HEK293 (cell line): ENCODE results near the gene DUSP14.

Experiments
- CTCF ChIA-PET: fragments of 350-600 bp; formaldehyde crosslinking; extraction: SDS; loops from one replicate; lab custom pipeline; 2021; ENCODE audit warnings: antibody characterized with exemption; lab: Yijun Ruan, JAX
- POLR2A ChIA-PET: fragments of 300-600 bp; formaldehyde crosslinking; extraction: SDS; loops from one replicate; lab custom pipeline; 2020; ENCODE audit warnings: antibody characterized with exemption, inconsistent platforms; lab: Yijun Ruan, JAX
- H3K27ac ChIP-seq: fragments of 200-500 bp; sonication (Bioruptor generic); 2 replicates; pipeline ENCODE4 v1.5.1; 2014; ENCODE audit warnings: low read depth, low read length, control low read depth, inconsistent platforms; ENCODE audit errors: extremely low read depth
- H3K36me3 ChIP-seq, 2 experiments: fragments of 200-500 bp in 1 of 2; sonication (Bioruptor generic) in 1 of 2; 1 replicate in 1 of 2; 2 replicates in 1 of 2; pipeline ENCODE4 v1.5.1; 2014 to 2017; ENCODE audit warnings: inconsistent platforms in 2 of 2, low read length in 2 of 2; ENCODE audit not compliant: control insufficient read depth in 2 of 2, insufficient read depth in 1 of 2
- H3K4me1 ChIP-seq: fragments of 200-500 bp; sonication (Bioruptor generic); 2 replicates; pipeline ENCODE4 v1.5.1; 2014; ENCODE audit warnings: mild to moderate bottlenecking, low read length, inconsistent platforms; ENCODE audit not compliant: control insufficient read depth, insufficient read depth
- H3K4me3 ChIP-seq: 2 replicates; pipeline ENCODE4 v1.5.1; 2011; ENCODE audit warnings: low read depth, mild to moderate bottlenecking, control low read depth, low read length, moderate library complexity
- H3K9me3 ChIP-seq: fragments of 200-500 bp; sonication (Bioruptor generic); 2 replicates; pipeline ENCODE4 v1.5.1; 2014; ENCODE audit warnings: low read depth, low read length, inconsistent platforms; ENCODE audit not compliant: control insufficient read depth, insufficient read depth
- GLI2 ChIP-seq: fragments of 450-650 bp; formaldehyde crosslinking; IDR thresholded peaks from 2 replicates; pipeline ENCODE4; 2017; ENCODE audit warnings: missing biosample characterization, missing genetic modification characterization, low read depth, borderline replicate concordance
- GLI4 ChIP-seq: fragments of 450-650 bp; formaldehyde crosslinking; IDR thresholded peaks from 2 replicates; pipeline ENCODE4 v1.5.1; 2016; ENCODE audit warnings: missing biosample characterization, missing genetic modification characterization
- OSR2 ChIP-seq: fragments of 450-650 bp; formaldehyde crosslinking; IDR thresholded peaks from 2 replicates; pipeline ENCODE4 v1.5.1; 2016; ENCODE audit warnings: missing biosample characterization, missing genetic modification characterization
- PBX3 ChIP-seq: sonication (generic); formaldehyde crosslinking; IDR thresholded peaks from 2 replicates; pipeline ENCODE4 v1.8.1; 2022; ENCODE audit warnings: mild to moderate bottlenecking, moderate library complexity, missing genetic modification reagents
- SP7 ChIP-seq: fragments of 450-650 bp; formaldehyde crosslinking; IDR thresholded peaks from 2 replicates; pipeline ENCODE4 v1.5.1; 2016; ENCODE audit warnings: missing biosample characterization, missing genetic modification characterization
- TCF7L2 ChIP-seq: IDR thresholded peaks from 2 replicates; pipeline ENCODE4 v1.6.1; 2011; ENCODE audit warnings: low read depth, mild to moderate bottlenecking, inconsistent platforms, low read length, moderate library complexity, borderline replicate concordance
- ZBTB17 ChIP-seq: fragments of 450-650 bp; formaldehyde crosslinking; IDR thresholded peaks from 2 replicates; pipeline ENCODE4 v1.5.1; 2016; ENCODE audit warnings: missing biosample characterization, missing genetic modification characterization
- ZBTB26 ChIP-seq: fragments of 450-650 bp; formaldehyde crosslinking; optimal IDR thresholded peaks from 2 replicates; pipeline ENCODE3; 2016; ENCODE audit warnings: missing biosample characterization, mild to moderate bottlenecking, missing genetic modification characterization
- ZBTB44 ChIP-seq: fragments of 450-650 bp; IDR thresholded peaks from 2 replicates; pipeline ENCODE4 v1.5.1; 2018; ENCODE audit warnings: missing biosample characterization, mild to moderate bottlenecking, missing genetic modification characterization
- ZNF19 ChIP-seq: fragments of 450-650 bp; formaldehyde crosslinking; IDR thresholded peaks from 2 replicates; pipeline ENCODE4; 2016; ENCODE audit warnings: missing biosample characterization, missing genetic modification characterization, low read depth
- ZNF223 ChIP-seq: fragments of 450-650 bp; formaldehyde crosslinking; IDR thresholded peaks from 2 replicates; pipeline ENCODE4 v1.5.1; 2016; ENCODE audit warnings: missing biosample characterization, missing genetic modification characterization
- ZNF23 ChIP-seq: fragments of 450-650 bp; formaldehyde crosslinking; IDR thresholded peaks from 2 replicates; pipeline ENCODE4 v1.5.1; 2016; ENCODE audit warnings: missing biosample characterization, missing genetic modification characterization, borderline replicate concordance
- ZNF280C ChIP-seq: fragments of 450-650 bp; formaldehyde crosslinking; IDR thresholded peaks from 2 replicates; pipeline ENCODE4 v1.5.1; 2016; ENCODE audit warnings: missing biosample characterization, missing genetic modification characterization
- ZNF513 ChIP-seq: fragments of 450-650 bp; IDR thresholded peaks from 2 replicates; pipeline ENCODE4 v1.5.1; 2018; ENCODE audit warnings: missing biosample characterization, missing genetic modification characterization
- ZNF529 ChIP-seq: fragments of 450-650 bp; formaldehyde crosslinking; IDR thresholded peaks from 2 replicates; pipeline ENCODE4 v1.5.1; 2017; ENCODE audit warnings: missing genetic modification characterization, missing biosample characterization; ENCODE audit not compliant: insufficient replicate concordance
- ZNF549 ChIP-seq: fragments of 450-650 bp; IDR thresholded peaks from 2 replicates; pipeline ENCODE4 v1.5.1; 2018; ENCODE audit warnings: missing biosample characterization, missing genetic modification characterization, mild to moderate bottlenecking, inconsistent platforms, moderate library complexity
- ZNF558 ChIP-seq: fragments of 450-650 bp; formaldehyde crosslinking; IDR thresholded peaks from 2 replicates; pipeline ENCODE4 v1.5.1; 2016; ENCODE audit warnings: missing biosample characterization, missing genetic modification characterization
- ZNF610 ChIP-seq: fragments of 450-650 bp; formaldehyde crosslinking; IDR thresholded peaks from 2 replicates; pipeline ENCODE4 v1.5.1; 2016; ENCODE audit warnings: missing biosample characterization, missing genetic modification characterization, borderline replicate concordance
- ZNF629 ChIP-seq: fragments of 450-650 bp; formaldehyde crosslinking; IDR thresholded peaks from 2 replicates; pipeline ENCODE4 v1.5.1; 2017; ENCODE audit warnings: missing biosample characterization, missing genetic modification characterization
- ZNF76 ChIP-seq: fragments of 450-650 bp; formaldehyde crosslinking; IDR thresholded peaks from 2 replicates; pipeline ENCODE4; 2016; ENCODE audit warnings: low read depth, missing biosample characterization, missing genetic modification characterization, borderline replicate concordance
- ZNF785 ChIP-seq: fragments of 450-650 bp; formaldehyde crosslinking; IDR thresholded peaks from 2 replicates; pipeline ENCODE4 v1.5.1; 2016; ENCODE audit warnings: missing biosample characterization, missing genetic modification characterization
- ZNF843 ChIP-seq: fragments of 450-650 bp; formaldehyde crosslinking; IDR thresholded peaks from 2 replicates; pipeline ENCODE4 v1.5.1; 2016; ENCODE audit warnings: missing biosample characterization, missing genetic modification characterization
- ZXDB ChIP-seq: fragments of 450-650 bp; formaldehyde crosslinking; IDR thresholded peaks from 2 replicates; pipeline ENCODE4 v1.5.1; 2016; ENCODE audit warnings: missing biosample characterization, missing genetic modification characterization
- TF ChIP-seq, protein P1 (sequence below): fragments of 450-650 bp; formaldehyde crosslinking; IDR thresholded peaks from 2 replicates; pipeline ENCODE4 v1.5.1; 2016; ENCODE audit warnings: missing biosample characterization, missing genetic modification characterization
- TF ChIP-seq, protein P2 (sequence below): fragments of 450-650 bp; formaldehyde crosslinking; IDR thresholded peaks from 2 replicates; pipeline ENCODE4 v1.5.1; 2017; ENCODE audit warnings: missing biosample characterization, missing genetic modification characterization

Gene DUSP14

DNA sequence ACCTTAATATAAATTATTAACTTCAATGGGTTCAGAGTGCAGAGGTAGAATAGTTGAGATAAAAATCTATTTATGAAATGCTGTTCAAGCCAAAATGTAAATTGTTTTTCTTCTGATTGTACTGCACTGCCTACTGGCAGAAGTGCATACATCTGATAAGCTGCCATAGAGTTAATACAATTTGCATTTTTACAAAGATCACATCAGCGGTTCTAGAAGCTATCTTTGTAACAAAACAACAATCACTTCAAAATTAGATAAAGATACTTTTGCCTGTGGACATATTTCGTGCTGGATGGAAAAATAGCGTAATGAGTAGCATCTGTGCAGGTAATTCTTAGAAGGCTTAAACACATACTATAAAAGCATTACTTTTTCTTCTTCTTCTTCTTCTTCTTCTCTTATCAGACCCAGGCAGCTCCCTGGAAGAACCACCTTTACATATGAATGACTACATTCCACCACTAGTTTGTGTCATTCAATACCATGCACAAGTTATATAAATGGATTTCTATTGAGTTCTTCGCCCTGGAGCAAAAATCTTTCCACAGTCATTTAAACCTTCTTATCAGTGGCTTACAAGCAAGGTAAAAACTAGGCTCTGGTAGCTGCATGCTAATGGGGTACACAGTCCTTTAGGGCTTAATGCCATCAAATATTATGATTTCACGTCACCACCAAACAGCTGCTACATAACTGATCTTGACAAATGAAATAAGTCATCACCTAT, 72.5 kb downstream of the DUSP14 start:
- ChIA-PET CTCF (interaction anchor here (0.6 to 1.6 kb wide), 4 partner anchors 34 to 229 kb away, joined by 3 to 5 read pairs (median 4); no protein-coding TSS in a partner anchor), POLR2A (no interaction called here)
- Histone ChIP-seq H3K9me3 (no peaks in the 10 kb centered on the region), H3K36me3 (peaks cover 33 to 57% of the 10 kb centered on the region in 2 experiments), H3K4me1 (peaks cover 17% of the 10 kb centered on the region), H3K4me3 (no peak overlapping the region), H3K27ac (no peak overlapping the region)
- 0 out of 2 replicates have a peak, but pooled peaks have one; percentile 10 for TF ChIP-seq ZBTB17
- no peak for TF ChIP-seq PBX3 (CRISPR knock-in tag)
- no peak for TF ChIP-seq GLI2 (tag by site-specific recombination)
- TF ChIP-seq ZNF610 (tag by site-specific recombination) = no peak
- TF ChIP-seq ZNF629 = peak; percentile 25; the same call in 1 of the 2 replicates
- no peak for TF ChIP-seq ZNF19 (tag by site-specific recombination)
- TF ChIP-seq TCF7L2 = no peak
- no peak for TF ChIP-seq ZNF280C
- no peak for TF ChIP-seq ZNF76 (tag by site-specific recombination)
- TF ChIP-seq ZNF549 (tag by site-specific recombination) = no peak
- no peak for TF ChIP-seq ZXDB (tag by site-specific recombination)
- no peak for TF ChIP-seq SP7 (tag by site-specific recombination)
- peak; percentile 28; the same call in 1 of the 2 replicates for TF ChIP-seq ZBTB44 (tag by site-specific recombination)
- TF ChIP-seq ZNF843 (tag by site-specific recombination) = peak; percentile 69; the same call in 1 of the 2 replicates
- TF ChIP-seq ZNF23 (tag by site-specific recombination) = no peak
- TF ChIP-seq ZNF223 (tag by site-specific recombination) = no peak
- TF ChIP-seq GLI4 = no peak
- no peak for TF ChIP-seq ZNF785 (tag by site-specific recombination)
- TF ChIP-seq OSR2 (tag by site-specific recombination) = peak; percentile 80
- TF ChIP-seq ZNF558 (tag by site-specific recombination) = no peak
- TF ChIP-seq, protein P1, sequence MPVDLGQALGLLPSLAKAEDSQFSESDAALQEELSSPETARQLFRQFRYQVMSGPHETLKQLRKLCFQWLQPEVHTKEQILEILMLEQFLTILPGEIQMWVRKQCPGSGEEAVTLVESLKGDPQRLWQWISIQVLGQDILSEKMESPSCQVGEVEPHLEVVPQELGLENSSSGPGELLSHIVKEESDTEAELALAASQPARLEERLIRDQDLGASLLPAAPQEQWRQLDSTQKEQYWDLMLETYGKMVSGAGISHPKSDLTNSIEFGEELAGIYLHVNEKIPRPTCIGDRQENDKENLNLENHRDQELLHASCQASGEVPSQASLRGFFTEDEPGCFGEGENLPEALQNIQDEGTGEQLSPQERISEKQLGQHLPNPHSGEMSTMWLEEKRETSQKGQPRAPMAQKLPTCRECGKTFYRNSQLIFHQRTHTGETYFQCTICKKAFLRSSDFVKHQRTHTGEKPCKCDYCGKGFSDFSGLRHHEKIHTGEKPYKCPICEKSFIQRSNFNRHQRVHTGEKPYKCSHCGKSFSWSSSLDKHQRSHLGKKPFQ (tag by site-specific recombination) = no peak
- TF ChIP-seq ZNF513 (tag by site-specific recombination) = peak; percentile 73
- no peak for TF ChIP-seq ZBTB26 (tag by site-specific recombination)
- TF ChIP-seq, protein P2, sequence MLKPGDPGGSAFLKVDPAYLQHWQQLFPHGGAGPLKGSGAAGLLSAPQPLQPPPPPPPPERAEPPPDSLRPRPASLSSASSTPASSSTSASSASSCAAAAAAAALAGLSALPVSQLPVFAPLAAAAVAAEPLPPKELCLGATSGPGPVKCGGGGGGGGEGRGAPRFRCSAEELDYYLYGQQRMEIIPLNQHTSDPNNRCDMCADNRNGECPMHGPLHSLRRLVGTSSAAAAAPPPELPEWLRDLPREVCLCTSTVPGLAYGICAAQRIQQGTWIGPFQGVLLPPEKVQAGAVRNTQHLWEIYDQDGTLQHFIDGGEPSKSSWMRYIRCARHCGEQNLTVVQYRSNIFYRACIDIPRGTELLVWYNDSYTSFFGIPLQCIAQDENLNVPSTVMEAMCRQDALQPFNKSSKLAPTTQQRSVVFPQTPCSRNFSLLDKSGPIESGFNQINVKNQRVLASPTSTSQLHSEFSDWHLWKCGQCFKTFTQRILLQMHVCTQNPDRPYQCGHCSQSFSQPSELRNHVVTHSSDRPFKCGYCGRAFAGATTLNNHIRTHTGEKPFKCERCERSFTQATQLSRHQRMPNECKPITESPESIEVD (tag by site-specific recombination) = peak; percentile 77; the same call in 1 of the 2 replicates
- TF ChIP-seq ZNF529 = no peak
